ENCODE results near the gene RPL10A. TPM values are rescaled to one million over a fixed set of nuclear protein-coding genes. Genes with fewer than 3 reads are reported as not detected.

RPL10A gene
- total RNA-seq, 1 donor from 2014 or later, result 3,222 TPM

DNA sequence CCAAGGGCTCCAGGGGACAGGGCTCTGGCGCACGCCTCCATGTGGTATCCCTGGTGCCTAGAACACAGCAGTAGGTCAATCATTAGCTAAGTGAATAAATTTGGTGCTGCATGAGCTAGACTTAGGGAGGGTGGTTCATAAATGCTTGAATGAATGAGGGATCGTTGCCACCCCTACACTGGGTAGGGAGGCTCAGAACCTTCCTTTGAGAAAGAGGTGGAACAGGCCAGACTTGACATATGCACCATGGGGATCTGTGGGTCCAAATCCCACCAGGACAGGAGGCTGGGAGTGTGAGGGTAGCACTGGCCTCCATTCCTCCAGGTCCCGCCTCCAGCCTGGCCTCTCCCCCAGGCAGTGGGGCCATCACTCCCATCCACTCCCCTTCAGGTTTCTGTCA, 14.9 kb downstream of the RPL10A start:
- Histone ChIP-seq H3K4me3 (ENCODE audit: low read length in 3 of 3) (no peak overlapping the region), H3K27ac (ENCODE audit: low read depth, low read length) (no peak overlapping the region), H3K27me3 (ENCODE audit: control insufficient read depth in 3 of 3, insufficient read depth in 3 of 3, low read length in 3 of 3) (no peaks in the 10 kb centered on the region), H3K9me3 (ENCODE audit: control insufficient read depth in 3 of 3, low read length in 3 of 3) (no peaks in the 10 kb centered on the region), H3K36me3 (ENCODE audit: control insufficient read depth in 3 of 3, insufficient read depth in 3 of 3, low read length in 3 of 3) (peaks cover 16 to 32% (median 26%) of the 10 kb centered on the region in 3 donors), H3K4me1 (ENCODE audit: control insufficient read depth in 3 of 3, insufficient read depth in 3 of 3, low read length in 3 of 3) (peaks cover 7 to 18% (median 10%) of the 10 kb centered on the region in 3 donors), H3K9ac (ENCODE audit: low read depth in 1 of 3, low read length in 3 of 3) (no peak overlapping the region)

DNA sequence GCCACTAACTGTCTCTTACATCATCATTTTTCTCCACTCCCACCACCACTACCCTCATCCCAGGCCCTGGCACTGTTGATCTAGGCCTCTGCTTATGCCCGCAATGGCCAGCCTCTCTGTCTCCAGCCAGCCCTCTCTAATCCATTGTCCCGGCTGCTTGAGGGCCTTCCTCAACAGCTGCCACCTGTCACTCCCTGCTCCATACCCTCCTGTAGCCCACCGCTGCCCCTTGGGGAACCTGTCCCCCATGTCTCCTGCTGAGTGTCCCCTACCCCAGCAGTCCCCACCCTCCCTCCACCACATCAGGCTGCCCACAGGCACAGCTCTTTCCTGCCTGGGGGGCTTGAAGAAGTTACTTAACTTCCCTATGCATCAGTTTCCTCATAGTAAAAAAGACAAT, 15.3 kb downstream of the RPL10A start:
- Histone ChIP-seq H3K4me3 (ENCODE audit: low read length in 3 of 3) (no peak overlapping the region), H3K27me3 (ENCODE audit: control insufficient read depth in 3 of 3, insufficient read depth in 3 of 3, low read length in 3 of 3) (no peaks in the 10 kb centered on the region), H3K4me1 (ENCODE audit: control insufficient read depth in 3 of 3, insufficient read depth in 3 of 3, low read length in 3 of 3) (peaks cover 9 to 18% (median 14%) of the 10 kb centered on the region in 3 donors), H3K27ac (ENCODE audit: low read depth, low read length) (no peak overlapping the region), H3K36me3 (ENCODE audit: control insufficient read depth in 3 of 3, insufficient read depth in 3 of 3, low read length in 3 of 3) (peaks cover 12 to 28% (median 21%) of the 10 kb centered on the region in 3 donors), H3K9me3 (ENCODE audit: control insufficient read depth in 3 of 3, low read length in 3 of 3) (no peaks in the 10 kb centered on the region), H3K9ac (ENCODE audit: low read depth in 1 of 3, low read length in 3 of 3) (no peak overlapping the region)

DNA sequence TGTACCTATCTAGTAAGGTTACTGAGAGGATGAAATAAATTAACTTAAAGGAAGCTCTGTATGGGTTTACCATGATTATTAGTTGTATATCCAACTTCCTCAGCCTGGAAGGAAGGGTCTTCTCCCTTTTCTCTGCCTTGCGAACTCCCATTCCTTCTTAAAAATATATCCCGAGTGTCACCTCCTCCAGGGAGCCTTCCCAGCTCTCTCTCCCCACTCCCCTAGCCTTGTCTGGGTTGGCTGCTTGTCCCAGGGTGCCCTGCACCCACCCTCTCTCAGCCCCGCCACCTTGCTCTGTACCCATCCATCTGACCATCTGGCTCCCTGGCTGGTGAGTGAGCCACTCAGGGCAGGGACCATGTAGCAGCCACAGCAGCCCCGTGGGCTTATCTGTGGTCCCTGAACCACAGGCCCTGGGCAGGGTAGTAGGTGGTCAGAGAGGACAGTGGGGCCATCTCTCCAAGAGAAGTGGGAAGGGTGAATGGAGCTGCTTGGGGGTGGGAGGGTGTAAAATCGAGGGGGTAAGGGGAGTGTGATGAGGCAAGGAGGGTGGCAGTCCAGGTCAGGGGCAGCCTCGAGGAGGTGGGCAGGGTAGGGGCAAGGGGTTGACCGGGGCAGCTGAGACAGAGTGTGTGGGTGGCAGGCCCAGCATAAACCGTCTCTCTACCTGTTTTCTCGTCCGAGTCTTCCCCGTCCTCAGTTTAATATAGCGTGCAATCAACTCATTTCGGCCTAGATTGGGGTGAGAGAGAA, 15.9 kb downstream of the RPL10A start:
- no peak overlapping the region for H3K27ac ChIP-seq (ENCODE audit: low read depth, low read length)
- peaks cover 11 to 26% (median 19%) of the 10 kb centered on the region in 3 donors for H3K36me3 ChIP-seq (ENCODE audit: control insufficient read depth in 3 of 3, insufficient read depth in 3 of 3, low read length in 3 of 3)
- H3K9me3 ChIP-seq (ENCODE audit: control insufficient read depth in 3 of 3, low read length in 3 of 3), result no peaks in the 10 kb centered on the region
- H3K4me1 ChIP-seq (ENCODE audit: control insufficient read depth in 3 of 3, insufficient read depth in 3 of 3, low read length in 3 of 3), result peaks cover 9 to 18% (median 14%) of the 10 kb centered on the region in 3 donors
- H3K9ac ChIP-seq (ENCODE audit: low read depth in 1 of 3, low read length in 3 of 3), result no peak overlapping the region
- H3K4me3 ChIP-seq (ENCODE audit: low read length in 3 of 3), result no peak overlapping the region
- H3K27me3 ChIP-seq (ENCODE audit: control insufficient read depth in 3 of 3, insufficient read depth in 3 of 3, low read length in 3 of 3), result no peaks in the 10 kb centered on the region

DNA sequence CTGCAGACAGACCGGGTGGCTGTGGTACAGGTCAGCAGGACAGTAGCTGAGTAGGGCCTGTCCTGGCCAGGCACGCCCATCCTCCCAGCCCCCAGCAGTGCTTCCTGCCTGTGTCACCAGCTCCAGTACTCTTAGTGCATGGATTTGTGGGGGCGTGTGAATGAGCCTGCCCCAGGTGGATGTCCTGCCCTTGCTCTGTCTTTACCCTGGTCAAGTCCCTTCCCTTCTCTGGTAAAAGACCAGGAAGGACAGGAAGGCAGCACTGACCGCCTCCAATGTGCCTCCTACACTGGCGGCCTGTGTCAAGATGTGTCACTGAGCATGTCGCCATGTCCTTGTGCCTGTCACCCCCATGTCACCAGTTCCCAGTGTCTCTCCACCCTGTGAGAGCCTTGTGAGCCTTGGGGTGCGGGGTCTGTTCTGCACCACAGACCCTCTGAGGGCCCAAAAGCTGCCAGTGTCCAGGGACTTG, 16.8 kb downstream of the RPL10A start:
- H3K4me1 ChIP-seq (ENCODE audit: control insufficient read depth in 3 of 3, insufficient read depth in 3 of 3, low read length in 3 of 3), result peaks cover 9 to 24% (median 17%) of the 10 kb centered on the region in 3 donors
- H3K36me3 ChIP-seq (ENCODE audit: control insufficient read depth in 3 of 3, insufficient read depth in 3 of 3, low read length in 3 of 3), result peaks cover 11 to 18% (median 14%) of the 10 kb centered on the region in 3 donors
- H3K4me3 ChIP-seq (ENCODE audit: low read length in 3 of 3), result no peak overlapping the region
- H3K27me3 ChIP-seq (ENCODE audit: control insufficient read depth in 3 of 3, insufficient read depth in 3 of 3, low read length in 3 of 3), result no peaks in the 10 kb centered on the region
- peak overlapping the region; percentile 36 for H3K27ac ChIP-seq (ENCODE audit: low read depth, low read length)
- no peaks in the 10 kb centered on the region for H3K9me3 ChIP-seq (ENCODE audit: control insufficient read depth in 3 of 3, low read length in 3 of 3)
- no peak overlapping the region for H3K9ac ChIP-seq (ENCODE audit: low read depth in 1 of 3, low read length in 3 of 3)

DNA sequence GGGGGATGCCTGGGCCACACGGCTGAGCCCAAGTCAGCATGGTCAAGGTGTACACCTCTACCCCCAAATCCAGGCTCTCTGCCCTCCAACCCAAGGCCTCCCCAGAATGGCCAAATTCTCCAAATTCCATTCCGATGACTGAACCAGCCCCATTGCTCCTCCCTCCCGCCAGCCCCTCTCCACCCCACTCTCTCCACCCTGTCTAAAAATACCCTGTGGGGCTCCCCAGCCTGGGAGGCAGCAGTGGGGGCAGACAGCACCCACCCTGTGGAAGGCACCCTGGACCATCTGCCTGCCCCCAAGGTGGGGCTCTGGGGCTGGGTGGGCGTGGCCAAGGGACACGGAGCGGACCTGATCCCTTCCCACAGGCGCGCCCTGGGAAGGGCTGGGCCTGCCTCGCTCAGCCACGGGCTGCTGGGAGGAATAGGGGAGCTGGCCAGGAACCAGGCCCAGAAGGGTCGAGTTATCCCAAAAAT, 17.2 kb downstream of the RPL10A start:
- Histone ChIP-seq H3K9ac (ENCODE audit: low read depth in 1 of 3, low read length in 3 of 3) (peak overlapping the region in 2 of 3 donors; percentile 38 to 50), H3K36me3 (ENCODE audit: control insufficient read depth in 3 of 3, insufficient read depth in 3 of 3, low read length in 3 of 3) (peaks cover 11 to 17% (median 14%) of the 10 kb centered on the region in 3 donors), H3K27me3 (ENCODE audit: control insufficient read depth in 3 of 3, insufficient read depth in 3 of 3, low read length in 3 of 3) (peaks cover 0 to 3% (median 0%) of the 10 kb centered on the region in 3 donors), H3K4me1 (ENCODE audit: control insufficient read depth in 3 of 3, insufficient read depth in 3 of 3, low read length in 3 of 3) (peaks cover 11 to 27% (median 20%) of the 10 kb centered on the region in 3 donors), H3K9me3 (ENCODE audit: control insufficient read depth in 3 of 3, low read length in 3 of 3) (no peaks in the 10 kb centered on the region), H3K27ac (ENCODE audit: low read depth, low read length) (peak overlapping the region; percentile 36), H3K4me3 (ENCODE audit: low read length in 3 of 3) (no peak overlapping the region)

DNA sequence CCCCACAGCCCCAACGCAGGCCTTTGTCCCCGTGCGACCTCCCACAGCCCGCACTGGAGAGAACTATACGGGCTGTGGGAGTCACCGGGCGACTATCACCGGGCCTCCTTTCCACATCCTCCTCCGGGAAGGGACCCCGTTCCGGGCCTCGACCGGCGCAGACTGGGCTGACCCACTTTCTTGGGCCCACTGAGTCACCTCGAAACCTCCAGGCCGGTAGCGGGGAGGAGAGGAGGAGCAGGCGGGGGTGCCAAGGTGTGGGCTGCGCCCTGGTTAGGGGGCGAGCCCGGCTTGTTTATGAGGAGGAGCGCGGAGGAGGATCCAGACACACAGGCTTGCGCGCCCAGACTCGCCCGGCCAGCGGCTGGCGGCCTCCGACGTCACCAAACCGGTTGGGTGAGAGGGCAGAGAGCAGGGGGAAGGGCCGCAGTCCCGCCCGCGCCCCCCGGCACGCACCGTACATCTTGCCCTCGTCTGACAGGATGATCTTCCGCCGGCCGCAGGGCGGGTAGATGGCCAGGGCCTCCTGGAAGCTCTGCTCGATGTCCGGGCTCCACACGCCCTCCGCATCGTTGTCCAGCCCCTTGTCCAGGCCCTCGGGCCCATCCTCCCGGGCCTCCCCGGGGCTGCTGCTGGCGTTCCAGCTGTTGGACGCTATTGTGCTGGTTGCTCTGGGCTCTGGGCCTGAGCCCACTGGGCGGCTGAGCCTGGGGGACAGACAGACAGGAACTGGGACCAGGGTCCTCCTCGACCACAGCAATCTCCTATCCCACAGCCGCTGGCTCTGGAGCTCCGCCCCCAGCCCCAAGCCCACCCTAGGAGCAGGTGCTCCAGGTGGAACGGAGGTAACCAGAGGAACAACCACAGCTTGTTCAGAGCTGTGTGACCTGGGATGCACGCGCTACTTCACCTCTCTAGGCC, 18.1 kb downstream of the RPL10A start:
- H3K4me1 ChIP-seq (ENCODE audit: control insufficient read depth in 3 of 3, insufficient read depth in 3 of 3, low read length in 3 of 3), result peaks cover 15 to 35% (median 25%) of the 10 kb centered on the region in 3 donors
- peaks cover 0 to 3% (median 0%) of the 10 kb centered on the region in 3 donors for H3K27me3 ChIP-seq (ENCODE audit: control insufficient read depth in 3 of 3, insufficient read depth in 3 of 3, low read length in 3 of 3)
- H3K9ac ChIP-seq (ENCODE audit: low read depth in 1 of 3, low read length in 3 of 3), result peak overlapping the region in 1 of 3 donors; percentile 50
- no peaks in the 10 kb centered on the region for H3K9me3 ChIP-seq (ENCODE audit: control insufficient read depth in 3 of 3, low read length in 3 of 3)
- H3K4me3 ChIP-seq (ENCODE audit: low read length in 3 of 3), result no peak overlapping the region
- peaks cover 11 to 14% (median 12%) of the 10 kb centered on the region in 3 donors for H3K36me3 ChIP-seq (ENCODE audit: control insufficient read depth in 3 of 3, insufficient read depth in 3 of 3, low read length in 3 of 3)
- peak overlapping the region; percentile 14 for H3K27ac ChIP-seq (ENCODE audit: low read depth, low read length)

DNA sequence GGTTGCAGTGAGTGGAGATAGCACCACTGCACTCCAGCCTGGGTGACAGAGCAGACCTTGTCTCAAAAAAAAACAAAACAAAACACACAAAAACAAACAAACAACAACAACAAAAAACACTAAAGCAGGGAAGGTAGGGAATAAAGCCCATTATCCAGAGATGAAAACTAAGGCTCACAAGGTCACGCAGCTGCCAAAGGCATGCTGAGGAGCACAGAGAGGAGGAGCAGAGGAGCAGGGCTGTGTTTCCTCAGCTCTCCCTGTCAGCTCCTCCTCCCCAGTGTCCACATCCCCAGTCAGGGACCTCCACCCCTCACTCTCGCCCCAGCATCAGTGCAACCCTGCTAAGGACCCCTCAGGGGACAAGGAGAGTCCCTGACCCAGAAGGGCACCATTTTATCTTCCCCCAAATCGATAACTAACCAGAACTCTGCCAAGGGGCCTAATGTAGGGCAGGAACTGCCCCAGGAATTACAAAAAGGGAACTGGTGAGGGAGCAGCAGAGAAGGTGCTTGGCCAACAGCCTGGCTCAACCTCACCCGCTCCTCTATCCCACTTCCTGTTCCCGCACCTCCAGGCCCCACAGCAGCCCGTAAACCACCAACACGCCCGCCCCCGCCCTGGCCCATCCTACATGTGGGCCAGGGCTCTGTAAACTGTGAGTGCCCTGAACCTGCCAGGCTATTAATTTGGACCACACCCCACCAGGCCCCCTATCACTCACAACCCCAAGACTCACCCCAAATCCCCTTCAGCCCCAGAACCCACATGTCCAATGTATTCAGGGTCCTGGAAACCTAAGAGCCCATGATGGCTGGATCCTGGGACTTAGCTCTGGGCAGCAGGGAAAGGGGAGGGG, 19.7 kb downstream of the RPL10A start:
- Histone ChIP-seq H3K27me3 (ENCODE audit: control insufficient read depth in 3 of 3, insufficient read depth in 3 of 3, low read length in 3 of 3) (peaks cover 0 to 3% (median 0%) of the 10 kb centered on the region in 3 donors), H3K36me3 (ENCODE audit: control insufficient read depth in 3 of 3, insufficient read depth in 3 of 3, low read length in 3 of 3) (peaks cover 5 to 14% (median 11%) of the 10 kb centered on the region in 3 donors), H3K9me3 (ENCODE audit: control insufficient read depth in 3 of 3, low read length in 3 of 3) (no peaks in the 10 kb centered on the region), H3K4me1 (ENCODE audit: control insufficient read depth in 3 of 3, insufficient read depth in 3 of 3, low read length in 3 of 3) (peaks cover 15 to 51% (median 41%) of the 10 kb centered on the region in 3 donors), H3K9ac (ENCODE audit: low read depth in 1 of 3, low read length in 3 of 3) (peak overlapping the region in 1 of 3 donors; percentile 45), H3K4me3 (ENCODE audit: low read length in 3 of 3) (no peak overlapping the region), H3K27ac (ENCODE audit: low read depth, low read length) (peak overlapping the region; percentile 12)

DNA sequence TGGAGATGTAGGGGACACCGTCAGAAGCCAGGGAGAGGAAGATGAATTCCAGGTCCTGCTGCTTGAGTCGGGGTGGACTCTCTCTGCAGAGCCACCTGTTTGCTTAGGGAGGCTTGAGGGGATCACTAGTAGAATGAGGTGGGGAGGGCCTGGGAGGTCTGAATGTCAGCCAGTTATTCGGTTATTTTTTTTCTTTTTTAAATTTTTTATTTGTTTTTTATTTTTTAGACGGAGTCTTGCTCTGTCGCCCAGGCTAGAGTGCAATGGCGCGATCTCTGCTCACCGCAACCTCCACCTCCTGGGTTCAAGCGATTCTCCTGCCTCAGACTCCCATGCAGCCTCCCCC, 20.3 kb downstream of the RPL10A start:
- no peaks in the 10 kb centered on the region for H3K9me3 ChIP-seq (ENCODE audit: control insufficient read depth in 3 of 3, low read length in 3 of 3)
- H3K4me3 ChIP-seq (ENCODE audit: low read length in 3 of 3), result no peak overlapping the region
- H3K4me1 ChIP-seq (ENCODE audit: control insufficient read depth in 3 of 3, insufficient read depth in 3 of 3, low read length in 3 of 3), result peaks cover 15 to 56% (median 47%) of the 10 kb centered on the region in 3 donors
- peak overlapping the region in 1 of 3 donors; percentile 40 for H3K9ac ChIP-seq (ENCODE audit: low read depth in 1 of 3, low read length in 3 of 3)
- H3K27me3 ChIP-seq (ENCODE audit: control insufficient read depth in 3 of 3, insufficient read depth in 3 of 3, low read length in 3 of 3), result peaks cover 0 to 6% (median 0%) of the 10 kb centered on the region in 3 donors
- H3K27ac ChIP-seq (ENCODE audit: low read depth, low read length), result no peak overlapping the region
- peaks cover 2 to 16% (median 6%) of the 10 kb centered on the region in 3 donors for H3K36me3 ChIP-seq (ENCODE audit: control insufficient read depth in 3 of 3, insufficient read depth in 3 of 3, low read length in 3 of 3)

DNA sequence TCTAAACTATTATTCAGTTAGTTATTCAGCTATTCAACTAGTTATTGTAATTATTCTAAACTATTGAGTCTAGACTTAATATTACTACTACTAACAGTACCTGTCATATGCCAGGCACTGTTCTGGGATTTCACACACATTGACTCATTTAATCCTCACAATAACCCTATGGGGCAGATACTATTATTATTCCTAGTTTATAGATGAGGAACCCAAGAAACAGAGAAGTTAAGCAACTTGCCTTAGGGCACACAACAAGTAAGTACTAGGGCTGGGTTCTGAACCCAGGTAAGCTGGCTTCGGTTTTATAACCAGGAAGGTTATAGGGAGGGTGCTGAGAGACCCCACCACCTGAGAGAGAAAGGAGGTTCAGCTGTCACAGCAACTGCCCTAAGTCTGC, 20.9 kb downstream of the RPL10A start:
- Histone ChIP-seq H3K4me1 (ENCODE audit: control insufficient read depth in 3 of 3, insufficient read depth in 3 of 3, low read length in 3 of 3) (peaks cover 20 to 61% (median 53%) of the 10 kb centered on the region in 3 donors), H3K27me3 (ENCODE audit: control insufficient read depth in 3 of 3, insufficient read depth in 3 of 3, low read length in 3 of 3) (peaks cover 0 to 6% (median 0%) of the 10 kb centered on the region in 3 donors), H3K27ac (ENCODE audit: low read depth, low read length) (peak overlapping the region; percentile 86), H3K9ac (ENCODE audit: low read depth in 1 of 3, low read length in 3 of 3) (peak overlapping the region in 1 of 3 donors; percentile 40), H3K4me3 (ENCODE audit: low read length in 3 of 3) (no peak overlapping the region), H3K9me3 (ENCODE audit: control insufficient read depth in 3 of 3, low read length in 3 of 3) (no peaks in the 10 kb centered on the region), H3K36me3 (ENCODE audit: control insufficient read depth in 3 of 3, insufficient read depth in 3 of 3, low read length in 3 of 3) (peaks cover under 1 to 15% (median 6%) of the 10 kb centered on the region in 3 donors)

Measured in skeletal muscle tissue (tissue), 4 donors.